Mammary epithelial cell (primary cell): ENCODE results near the gene DNER.

ENCODE experiments used
- EZH2 ChIP-seq: IDR thresholded peaks from 2 replicates; pipeline ENCODE4 v1.6.1; 2012; ENCODE audit warnings: low read length, inconsistent platforms, borderline replicate concordance
- TF ChIP-seq, protein P1 (sequence below), 2 donors: IDR thresholded peaks in 1 of 2; conservative IDR thresholded peaks in 1 of 2; 2 replicates each; pipeline ENCODE4 v1.5.1; 2011 to 2012; ENCODE audit warnings: inconsistent platforms in 2 of 2, low read length in 2 of 2, mild to moderate bottlenecking in 2 of 2, control low read depth in 1 of 2, low read depth in 1 of 2; ENCODE audit not compliant: insufficient read depth in 1 of 2; ENCODE audit errors: extremely low read depth in 1 of 2

DNA sequence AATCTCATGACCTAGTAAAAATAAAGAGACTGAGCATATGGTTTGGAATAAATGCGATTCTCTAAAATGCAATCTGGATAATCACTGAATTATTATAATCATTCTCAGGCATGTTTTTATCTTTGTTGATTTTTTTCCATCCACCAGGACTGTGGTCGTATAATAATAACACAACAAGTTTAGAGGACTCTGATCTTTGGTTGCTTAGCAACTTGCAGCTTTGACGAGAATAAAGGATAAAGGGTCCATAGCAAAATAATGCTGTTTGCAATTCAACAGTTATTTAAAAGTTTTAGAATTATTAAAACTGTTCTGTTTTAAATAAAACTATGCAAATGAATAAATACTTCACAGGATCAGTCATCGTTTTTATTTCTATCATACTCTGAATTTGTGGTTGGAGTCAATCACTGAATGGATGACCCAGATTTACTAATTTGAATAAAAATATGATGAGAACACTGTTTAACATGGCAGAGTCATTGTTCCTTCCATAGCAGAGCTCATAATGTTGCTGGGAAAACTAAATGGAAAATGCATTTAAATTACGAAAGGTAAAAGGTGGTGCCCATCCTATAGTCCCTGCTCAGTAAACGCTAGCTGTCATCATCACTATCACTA lies 29.3 kb downstream of the DNER start:
- TF ChIP-seq, protein P1, sequence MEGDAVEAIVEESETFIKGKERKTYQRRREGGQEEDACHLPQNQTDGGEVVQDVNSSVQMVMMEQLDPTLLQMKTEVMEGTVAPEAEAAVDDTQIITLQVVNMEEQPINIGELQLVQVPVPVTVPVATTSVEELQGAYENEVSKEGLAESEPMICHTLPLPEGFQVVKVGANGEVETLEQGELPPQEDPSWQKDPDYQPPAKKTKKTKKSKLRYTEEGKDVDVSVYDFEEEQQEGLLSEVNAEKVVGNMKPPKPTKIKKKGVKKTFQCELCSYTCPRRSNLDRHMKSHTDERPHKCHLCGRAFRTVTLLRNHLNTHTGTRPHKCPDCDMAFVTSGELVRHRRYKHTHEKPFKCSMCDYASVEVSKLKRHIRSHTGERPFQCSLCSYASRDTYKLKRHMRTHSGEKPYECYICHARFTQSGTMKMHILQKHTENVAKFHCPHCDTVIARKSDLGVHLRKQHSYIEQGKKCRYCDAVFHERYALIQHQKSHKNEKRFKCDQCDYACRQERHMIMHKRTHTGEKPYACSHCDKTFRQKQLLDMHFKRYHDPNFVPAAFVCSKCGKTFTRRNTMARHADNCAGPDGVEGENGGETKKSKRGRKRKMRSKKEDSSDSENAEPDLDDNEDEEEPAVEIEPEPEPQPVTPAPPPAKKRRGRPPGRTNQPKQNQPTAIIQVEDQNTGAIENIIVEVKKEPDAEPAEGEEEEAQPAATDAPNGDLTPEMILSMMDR (conservative IDR thresholded peaks at IDR 0.05 in 1 of 2, IDR thresholded peaks at IDR 0.05 in 1 of 2; ENCODE audit: extremely low read depth in 1 of 2, insufficient read depth in 1 of 2, low read depth in 1 of 2, low read length in 2 of 2) = no peak
- TF ChIP-seq EZH2 = no peak
